ENCODE results near the gene COLEC11.

- TF ChIP-seq CTCF (conservative IDR thresholded peaks at IDR 0.05) = no peak
- no peak for TF ChIP-seq ZFX (IDR thresholded peaks at IDR 0.05)
These were observed 40.5 kb downstream of the COLEC11 start for GRCh38 chr2:3635171-3635974.

Data from C4-2B (cell line).